Stimulated activated CD8-positive, alpha-beta memory T cell treated with anti-CD3 and anti-CD28 coated beads, Interleukin-12 subunit alpha, Interleukin-12 subunit beta, amount 100 ng/mL, for 24 hours (primary cell): ENCODE results near the gene DDIT3.

Source experiments
- DNase-seq: peaks from one replicate; pipeline ENCODE4 v3.0.0-alpha.2; 2020; ENCODE audit errors: extremely low read depth

Gene DDIT3

GRCh38 chr12:57467915-57468314 lies 52.4 kb downstream of the DDIT3 start:
- no peak for DNase-seq

DNA sequence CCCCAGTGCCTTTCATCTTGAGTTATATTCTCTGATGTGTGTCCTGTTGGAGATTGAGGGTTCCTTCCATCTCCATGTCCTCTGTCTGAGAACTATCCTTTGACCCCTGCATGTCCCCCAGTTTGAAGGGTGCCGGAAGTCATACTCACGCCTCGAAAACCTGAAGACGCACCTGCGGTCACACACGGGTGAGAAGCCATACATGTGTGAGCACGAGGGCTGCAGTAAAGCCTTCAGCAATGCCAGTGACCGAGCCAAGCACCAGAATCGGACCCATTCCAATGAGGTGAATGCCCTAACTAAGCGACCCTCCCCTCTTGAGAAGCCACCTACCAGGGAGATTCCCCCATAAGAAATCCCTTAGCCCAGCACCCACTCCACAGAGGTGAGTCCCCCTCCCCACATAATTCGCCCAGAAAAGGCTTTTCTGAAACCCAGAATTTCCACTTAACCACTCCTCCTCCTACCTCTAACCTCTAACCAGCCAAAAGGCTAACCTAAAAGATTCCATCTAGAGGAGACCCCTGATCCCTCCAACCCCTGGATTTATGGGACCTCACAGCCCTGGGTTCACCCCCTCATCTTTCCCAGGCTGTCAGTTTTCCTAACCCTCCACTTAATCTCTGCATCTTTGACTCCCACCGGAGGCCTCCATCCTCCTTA lies 53.0 kb downstream of the DDIT3 start:
- no peak for DNase-seq
